ENCODE data around the gene GIT1.
A peak's percentile ranks its signal among the peaks of the same experiment; 100 is the strongest.

GIT1 gene

GRCh38 chr17:29617481-29618271 is 28.2 kb upstream of the GIT1 start:
- H3K27ac ChIP-seq, result no peak overlapping the region
- no peak for TF ChIP-seq CTCF (IDR thresholded peaks at IDR 0.05; ENCODE audit: low read depth, low read length)
- peaks cover 3% of the 10 kb centered on the region for H3K36me3 ChIP-seq
- DNase-seq, result no peak
- H3K4me3 ChIP-seq (ENCODE audit: low read depth, low read length), result no peak overlapping the region
- peaks cover 6% of the 10 kb centered on the region for H3K27me3 ChIP-seq (ENCODE audit: insufficient read depth, low read depth, severe bottlenecking)
- H3K9me3 ChIP-seq (ENCODE audit: severe bottlenecking), result no peaks in the 10 kb centered on the region

GRCh38 chr17:29617125-29617480 is 27.7 kb upstream of the GIT1 start:
- Histone ChIP-seq H3K36me3 (peaks cover 4% of the 10 kb centered on the region), H3K27ac (no peak overlapping the region), H3K27me3 (ENCODE audit: insufficient read depth, low read depth, severe bottlenecking) (peaks cover 6% of the 10 kb centered on the region), H3K4me3 (ENCODE audit: low read depth, low read length) (peak overlapping the region; percentile 50), H3K9me3 (ENCODE audit: severe bottlenecking) (no peaks in the 10 kb centered on the region)
- peak; percentile 91 for DNase-seq
- peak; percentile 93 for TF ChIP-seq CTCF (IDR thresholded peaks at IDR 0.05; ENCODE audit: low read depth, low read length)

- Histone ChIP-seq H3K27me3 (ENCODE audit: insufficient read depth, low read depth, severe bottlenecking) (peaks cover 6% of the 10 kb centered on the region), H3K4me3 (ENCODE audit: low read depth, low read length) (peak overlapping the region; percentile 50), H3K9me3 (ENCODE audit: severe bottlenecking) (no peaks in the 10 kb centered on the region), H3K36me3 (peaks cover 4% of the 10 kb centered on the region), H3K27ac (no peak overlapping the region)
- TF ChIP-seq CTCF (IDR thresholded peaks at IDR 0.05; ENCODE audit: low read depth, low read length), result no peak
- no peak for DNase-seq
Measured at GRCh38 chr17:29616300-29617048, 27.0 kb upstream of the GIT1 start.

- H3K27me3 ChIP-seq (ENCODE audit: insufficient read depth, low read depth, severe bottlenecking), result peaks cover 6% of the 10 kb centered on the region
- no peaks in the 10 kb centered on the region for H3K9me3 ChIP-seq (ENCODE audit: severe bottlenecking)
- no peak overlapping the region for H3K27ac ChIP-seq
- peak; percentile 87 for DNase-seq
- no peak for TF ChIP-seq CTCF (IDR thresholded peaks at IDR 0.05; ENCODE audit: low read depth, low read length)
- H3K36me3 ChIP-seq, result peaks cover 10% of the 10 kb centered on the region
- H3K4me3 ChIP-seq (ENCODE audit: low read depth, low read length), result peak overlapping the region; percentile 50
Measured at GRCh38 chr17:29615492-29616299, 26.2 kb upstream of the GIT1 start.

- peaks cover 6% of the 10 kb centered on the region for H3K27me3 ChIP-seq (ENCODE audit: insufficient read depth, low read depth, severe bottlenecking)
- no peak for TF ChIP-seq CTCF (IDR thresholded peaks at IDR 0.05; ENCODE audit: low read depth, low read length)
- H3K27ac ChIP-seq, result no peak overlapping the region
Measured at GRCh38 chr17:29615048-29615385, 25.6 kb upstream of the GIT1 start.

More at GRCh38 chr17:29615048-29615385, 25.6 kb upstream of the GIT1 start:
- Histone ChIP-seq H3K9me3 (ENCODE audit: severe bottlenecking) (no peaks in the 10 kb centered on the region), H3K36me3 (peaks cover 15% of the 10 kb centered on the region), H3K4me3 (ENCODE audit: low read depth, low read length) (no peak overlapping the region)
- no peak for DNase-seq

Measured in WERI-Rb-1 (cell line).